OCI-LY1 (cell line): ENCODE measurements around the gene RGPD3.
"Not testable (repeated sequence)": the region's sequence is repeated elsewhere in the genome, so short reads cannot be mapped to it uniquely, and the experiment has no call there.

Source experiments
- CTCF ChIP-seq: fragments of 200-600 bp; sonication (generic), shearing (Covaris generic); IDR thresholded peaks from 2 replicates; pipeline ENCODE4 v1.5.1; 2017; ENCODE audit warnings: mild to moderate bottlenecking, antibody characterized with exemption, low read length, moderate library complexity, mixed read lengths
- EZH2 ChIP-seq: fragments of 200-600 bp; sonication (generic), shearing (Covaris generic); IDR thresholded peaks from 2 replicates; pipeline ENCODE4 v1.8.0; 2017; ENCODE audit warnings: borderline replicate concordance, mixed run types, mild to moderate bottlenecking, antibody characterized with exemption, low read length, moderate library complexity, mixed read lengths

GRCh38 chr2:106487386-106488191 is 19.4 kb upstream of the RGPD3 start:
- TF ChIP-seq CTCF, EZH2: not testable (repeated sequence)
